Stimulated activated CD4-positive, alpha-beta T cell treated with anti-CD3 and anti-CD28 coated beads, TNF-alpha, amount 100 ng/mL, for 24 hours (primary cell): Measurements from ENCODE around the gene AKAP12.
"Not testable (repeated sequence)": the region's sequence is repeated elsewhere in the genome, so short reads cannot be mapped to it uniquely, and the experiment has no call there.

Experiments
- DNase-seq, 3 experiments: peaks; one replicate each; pipeline ENCODE4 v3.0.0-alpha.2; 2020; ENCODE audit warnings: low read depth in 3 of 3

AKAP12 gene

DNA sequence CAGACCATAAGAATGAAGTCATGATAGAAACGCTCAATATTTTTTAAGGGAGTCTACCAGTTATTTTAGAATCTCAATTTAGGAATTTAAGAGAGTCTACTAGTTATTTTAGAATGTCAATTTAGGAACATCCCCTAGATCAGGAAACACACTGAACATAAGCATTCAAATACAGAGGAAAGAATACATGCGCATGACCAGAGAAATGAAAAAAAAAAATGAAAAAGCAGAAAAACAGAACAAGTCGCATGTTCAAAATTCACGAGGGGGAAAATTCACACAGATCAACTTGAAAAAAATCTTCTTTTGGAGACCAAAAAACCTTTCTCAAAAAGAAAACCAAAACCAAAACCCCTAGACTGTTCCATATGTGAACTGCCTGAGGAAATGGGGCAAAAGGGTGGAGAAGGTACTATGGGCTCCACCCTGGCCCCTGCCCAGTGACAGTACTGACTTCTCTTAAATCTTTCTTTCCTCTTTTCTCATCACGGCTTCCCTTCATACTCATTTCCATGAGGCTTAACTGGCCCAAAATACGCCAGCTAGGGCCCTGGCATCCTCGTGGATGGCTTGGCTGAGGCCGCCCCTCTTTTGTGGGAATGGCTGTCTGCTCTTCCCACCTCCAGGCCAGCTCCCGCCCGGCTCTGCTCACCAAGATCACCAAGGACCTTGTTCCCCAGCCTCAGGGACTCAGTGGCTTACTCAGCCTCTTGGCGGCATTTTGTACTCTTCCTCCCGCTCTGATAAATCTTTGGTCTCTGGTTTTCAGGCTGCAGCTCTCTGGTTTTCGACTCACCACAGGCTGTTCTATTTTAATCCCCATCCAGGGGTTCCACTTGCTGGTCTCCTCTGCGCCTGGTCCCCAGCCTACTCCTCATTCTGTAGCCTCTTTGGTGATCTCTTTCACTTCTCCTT lies 140.4 kb downstream of the AKAP12 start:
- no peak for DNase-seq

DNA sequence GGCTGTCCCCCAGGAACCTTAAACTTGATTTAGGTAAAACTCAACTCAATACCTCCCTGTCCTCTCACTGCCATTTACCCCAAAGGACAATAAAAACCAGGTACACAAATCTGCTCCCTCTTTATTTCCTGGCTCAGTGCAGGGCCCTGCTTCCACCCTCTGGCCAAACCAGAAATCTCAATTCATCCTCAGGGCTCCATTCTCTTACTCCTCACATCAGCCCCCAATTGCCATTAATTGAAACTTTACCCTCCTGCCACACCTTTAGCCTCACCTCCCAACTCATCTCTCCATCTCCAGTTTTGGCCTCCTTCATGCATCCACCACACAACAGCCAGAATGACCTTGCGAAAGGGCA lies 141.1 kb downstream of the AKAP12 start:
- DNase-seq: no peak

DNA sequence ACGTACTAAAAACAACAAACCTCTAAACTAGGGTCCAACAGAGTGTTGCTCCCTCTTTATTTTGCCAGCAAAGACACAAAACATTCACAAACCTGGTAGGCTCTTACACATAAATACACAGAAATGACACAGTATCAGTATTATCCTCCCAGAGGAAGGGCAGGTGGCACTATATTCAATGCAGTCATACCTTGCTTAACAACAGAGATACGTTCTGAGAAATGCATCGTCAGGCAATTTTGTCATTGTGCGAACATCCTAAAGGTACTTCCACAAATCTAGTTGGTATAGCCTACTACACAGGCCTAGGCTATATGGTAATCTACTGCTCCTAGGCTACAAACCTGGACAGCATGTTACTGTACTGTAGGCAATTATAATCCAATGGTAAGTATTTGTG lies 142.0 kb downstream of the AKAP12 start:
- DNase-seq: no peak

DNA sequence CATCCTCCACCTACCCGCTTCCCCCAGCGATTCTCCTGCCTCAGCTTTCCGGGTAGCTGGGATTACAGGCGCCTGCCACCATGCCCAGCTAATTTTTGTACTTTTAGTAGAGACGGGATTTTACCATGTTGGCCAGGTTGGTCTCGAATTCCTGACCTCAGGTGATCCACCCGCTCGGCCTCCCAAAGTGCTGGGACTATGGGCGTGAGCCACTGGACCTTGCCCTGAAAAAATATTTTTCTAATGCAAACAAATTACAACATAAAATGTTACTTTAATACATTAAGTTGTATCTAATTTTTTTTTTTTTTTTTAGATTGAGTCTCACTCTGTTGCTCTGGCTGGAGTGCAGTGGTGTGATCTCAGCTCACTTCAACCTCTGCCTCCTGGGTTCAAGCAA lies 142.9 kb downstream of the AKAP12 start:
- DNase-seq: not testable (repeated sequence)

DNA sequence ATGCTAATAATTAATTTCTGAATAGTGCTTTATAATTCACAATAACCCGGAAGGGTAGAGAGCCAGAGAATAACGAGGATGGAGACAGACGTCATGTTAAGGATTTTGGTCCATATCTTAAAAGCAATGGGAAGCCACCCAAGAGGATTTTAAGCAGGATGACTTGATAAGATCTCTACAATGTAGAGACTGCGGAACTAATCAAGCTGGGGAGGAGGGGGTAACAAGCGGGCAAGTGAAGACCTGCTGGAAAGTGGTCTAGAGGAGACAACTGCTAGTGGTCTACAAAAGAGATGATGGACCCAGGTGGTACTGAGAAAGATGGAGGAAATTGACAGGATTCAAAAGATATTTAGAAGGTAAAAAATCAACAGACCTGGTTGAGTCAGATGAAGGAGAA lies 144.4 kb downstream of the AKAP12 start:
- DNase-seq: no peak

DNA sequence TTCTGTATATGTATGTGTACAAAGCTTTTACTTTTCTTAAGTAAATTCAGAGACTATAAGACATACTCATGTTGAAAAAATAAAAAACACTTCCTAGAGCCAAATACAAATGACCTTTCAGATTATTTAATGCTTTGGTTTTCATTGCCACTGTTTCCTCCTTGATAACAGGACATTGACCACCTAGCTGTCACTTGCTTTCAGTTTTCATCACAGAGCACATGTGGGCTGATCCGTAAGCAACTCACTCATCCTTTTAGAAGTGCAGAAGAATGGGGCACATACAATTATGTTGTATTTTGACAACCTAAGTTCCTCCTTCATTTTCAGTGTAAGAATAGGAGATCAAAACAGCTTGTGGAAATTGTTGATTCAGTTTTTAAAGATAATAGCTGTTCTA lies 145.4 kb downstream of the AKAP12 start:
- DNase-seq: no peak

DNA sequence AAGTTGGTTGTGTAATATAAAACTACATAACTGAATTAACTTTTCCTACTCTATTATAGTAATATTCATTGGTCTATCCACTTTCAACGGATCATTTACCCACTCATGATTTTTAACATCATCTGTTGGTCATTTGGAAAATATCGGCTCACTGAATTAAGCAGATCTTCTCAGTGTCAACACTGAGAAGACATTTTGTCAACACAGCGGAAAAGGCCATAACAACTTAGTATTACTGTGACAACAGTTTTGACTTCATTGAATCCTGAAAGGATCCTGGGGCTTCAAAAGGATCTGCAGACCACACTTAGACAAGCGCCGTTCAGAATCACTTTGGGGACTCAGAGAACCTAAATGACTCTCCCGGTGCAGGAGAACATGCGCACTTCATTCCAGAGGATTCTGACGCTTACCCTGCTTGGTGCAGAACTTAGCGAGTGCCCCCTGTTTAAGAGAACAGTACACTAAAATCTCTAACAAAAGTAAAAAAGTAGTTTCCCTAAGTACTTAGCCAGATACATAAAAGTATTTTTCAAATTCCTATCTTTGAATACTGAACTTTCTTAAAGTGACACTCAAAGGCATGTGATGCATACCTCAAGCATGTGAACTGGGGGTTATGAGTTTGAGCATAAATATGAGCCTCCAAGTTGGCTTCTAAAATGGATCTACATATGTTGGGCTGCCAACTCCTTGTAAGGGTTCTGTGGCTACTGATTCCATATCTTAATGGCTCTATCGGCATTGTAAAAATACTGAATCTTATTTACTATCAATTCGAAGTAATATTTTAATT lies 147.6 kb downstream of the AKAP12 start:
- DNase-seq: no peak

DNA sequence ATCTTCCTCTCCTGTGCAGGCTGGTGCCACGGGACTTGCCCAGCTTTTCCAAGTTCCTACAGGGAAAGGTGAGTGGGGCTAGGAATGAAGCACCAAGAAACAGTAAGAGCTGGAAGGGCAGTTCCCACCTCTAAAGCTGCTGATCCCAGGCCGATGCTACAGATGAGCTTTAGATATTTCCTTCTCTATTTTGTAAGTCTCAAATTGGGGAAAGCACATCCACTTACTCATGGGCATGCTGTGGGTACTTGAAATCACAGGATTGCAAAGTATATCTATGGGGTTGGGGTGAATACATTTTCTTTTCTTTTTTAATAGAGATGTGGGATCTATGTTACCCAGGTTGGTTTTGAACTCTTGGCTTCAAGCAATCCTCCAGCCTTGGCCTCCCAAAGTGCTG lies 148.5 kb downstream of the AKAP12 start:
- DNase-seq: no peak

DNA sequence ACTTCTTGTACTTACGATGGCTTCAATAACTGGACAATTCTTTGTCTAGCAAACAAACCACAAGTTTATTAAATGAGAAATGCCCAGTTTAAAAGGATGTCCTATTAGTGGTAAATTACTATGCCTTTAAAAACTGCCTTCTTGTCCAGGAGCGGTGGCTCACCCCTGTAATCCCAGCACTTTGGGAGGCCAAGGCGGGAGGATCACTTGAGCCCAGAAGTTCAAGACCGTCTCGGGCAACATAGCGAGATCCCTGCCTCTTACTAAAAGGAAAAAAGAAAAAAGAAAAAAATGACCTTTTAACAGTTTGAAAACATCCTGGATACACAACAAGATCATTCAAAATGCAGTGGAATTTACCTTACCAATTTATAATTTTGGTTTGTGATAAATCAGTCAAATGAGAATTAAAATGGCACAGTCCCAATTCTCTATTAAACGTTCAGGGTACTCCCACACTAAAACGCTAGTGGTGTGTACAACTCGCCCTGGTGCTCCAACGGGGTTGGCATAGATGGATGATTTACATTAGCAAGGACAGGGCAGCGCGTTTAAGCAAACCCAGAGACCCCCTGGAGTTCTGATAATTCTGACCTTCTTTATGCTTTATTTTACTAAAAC lies 149.3 kb downstream of the AKAP12 start:
- DNase-seq: no peak

DNA sequence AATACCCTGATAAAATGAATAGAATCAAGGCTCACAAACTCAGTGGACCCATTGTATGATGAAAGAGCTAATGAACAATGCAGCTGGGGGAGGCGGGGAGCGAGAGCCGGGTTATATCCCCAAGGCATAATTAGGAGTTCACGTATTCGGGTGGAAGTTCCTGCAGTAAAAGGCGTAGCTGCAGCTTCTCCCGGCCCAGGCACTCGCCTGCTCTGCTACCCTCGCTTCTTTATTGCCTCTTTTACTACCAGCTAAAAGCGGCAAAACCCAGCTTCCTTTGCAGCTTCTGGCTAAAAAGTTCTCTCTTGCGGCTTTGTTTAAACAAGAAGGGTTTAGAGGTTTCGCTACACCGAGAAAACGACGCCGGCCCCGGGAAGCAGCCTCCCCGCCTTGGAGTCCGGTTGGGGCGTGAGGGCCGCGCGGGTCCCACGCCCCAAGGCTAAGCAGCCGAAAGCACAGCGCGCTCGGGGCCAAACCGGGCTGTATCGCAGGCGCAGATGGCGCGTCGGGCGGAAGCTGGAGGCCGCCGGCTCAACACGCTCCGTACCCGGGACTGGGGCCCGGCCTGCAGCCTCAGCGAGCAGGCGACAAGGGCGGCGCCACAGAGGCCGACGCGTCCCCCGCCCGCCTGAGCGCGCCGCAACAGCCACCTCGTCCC lies 150.0 kb downstream of the AKAP12 start:
- DNase-seq: peak in 1 of 3 experiments; percentile 23

DNA sequence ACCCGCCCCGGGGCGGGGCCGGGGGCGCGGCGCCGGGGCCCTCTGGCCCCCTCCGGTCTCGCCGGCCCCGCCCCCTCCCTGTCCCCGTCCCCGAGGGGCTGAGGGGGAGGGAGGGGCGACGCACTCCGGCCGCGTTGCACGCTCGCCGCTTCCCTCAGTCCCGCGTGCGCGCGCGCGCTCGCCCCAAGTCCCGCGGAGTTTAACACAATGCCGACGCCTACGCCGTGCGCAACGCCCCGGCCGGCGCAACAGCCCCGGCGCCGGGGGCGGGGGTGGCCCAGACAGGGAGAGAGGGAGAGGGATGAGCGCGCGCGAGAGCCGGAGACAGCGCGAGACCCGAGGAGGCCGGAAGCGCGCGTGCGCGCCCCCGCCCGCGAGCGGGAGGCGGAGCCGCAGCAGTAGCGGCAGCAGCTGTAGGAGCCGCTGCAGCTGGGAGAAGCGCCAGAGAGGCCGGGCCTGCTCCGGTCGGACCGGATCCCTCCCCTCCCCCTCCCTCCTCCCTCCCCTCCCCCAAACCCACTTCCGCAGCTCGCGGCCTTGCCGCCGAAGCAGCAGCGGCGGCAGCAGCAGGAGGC lies 150.6 kb downstream of the AKAP12 start:
- peak; percentile 96 to 97 (median 97) for DNase-seq

DNA sequence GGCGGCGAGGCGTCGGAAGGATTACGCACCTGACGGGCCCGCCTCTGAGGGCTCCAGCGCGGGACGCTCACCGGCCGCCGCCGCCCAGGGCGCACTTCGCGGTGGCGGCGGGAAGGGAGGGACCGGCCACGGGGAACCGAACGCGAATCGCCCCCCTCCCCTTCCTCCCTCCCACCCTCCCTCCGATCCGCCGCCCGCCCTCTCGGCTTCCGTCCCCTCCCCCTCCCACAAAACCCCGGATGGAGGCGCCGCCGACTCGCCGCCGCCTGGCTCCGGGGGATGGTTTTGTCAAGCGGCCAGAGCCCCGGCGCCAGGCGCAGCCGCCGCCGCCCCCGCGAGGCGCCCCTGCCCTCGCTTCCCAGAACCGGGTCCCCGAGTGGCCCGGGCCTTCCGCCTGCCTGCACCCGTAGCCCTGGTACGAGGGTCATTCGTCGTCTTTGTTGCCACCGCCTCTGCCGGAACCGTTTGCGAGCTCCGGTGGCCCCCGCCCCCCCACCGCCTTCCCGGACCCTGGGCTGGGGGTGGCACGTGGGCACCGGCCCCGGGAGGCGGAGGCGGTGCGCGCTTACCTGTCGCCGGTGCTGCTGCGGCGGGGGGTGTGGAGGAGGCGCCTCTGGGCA lies 151.2 kb downstream of the AKAP12 start:
- DNase-seq: peak; percentile 66 to 74 (median 71)

DNA sequence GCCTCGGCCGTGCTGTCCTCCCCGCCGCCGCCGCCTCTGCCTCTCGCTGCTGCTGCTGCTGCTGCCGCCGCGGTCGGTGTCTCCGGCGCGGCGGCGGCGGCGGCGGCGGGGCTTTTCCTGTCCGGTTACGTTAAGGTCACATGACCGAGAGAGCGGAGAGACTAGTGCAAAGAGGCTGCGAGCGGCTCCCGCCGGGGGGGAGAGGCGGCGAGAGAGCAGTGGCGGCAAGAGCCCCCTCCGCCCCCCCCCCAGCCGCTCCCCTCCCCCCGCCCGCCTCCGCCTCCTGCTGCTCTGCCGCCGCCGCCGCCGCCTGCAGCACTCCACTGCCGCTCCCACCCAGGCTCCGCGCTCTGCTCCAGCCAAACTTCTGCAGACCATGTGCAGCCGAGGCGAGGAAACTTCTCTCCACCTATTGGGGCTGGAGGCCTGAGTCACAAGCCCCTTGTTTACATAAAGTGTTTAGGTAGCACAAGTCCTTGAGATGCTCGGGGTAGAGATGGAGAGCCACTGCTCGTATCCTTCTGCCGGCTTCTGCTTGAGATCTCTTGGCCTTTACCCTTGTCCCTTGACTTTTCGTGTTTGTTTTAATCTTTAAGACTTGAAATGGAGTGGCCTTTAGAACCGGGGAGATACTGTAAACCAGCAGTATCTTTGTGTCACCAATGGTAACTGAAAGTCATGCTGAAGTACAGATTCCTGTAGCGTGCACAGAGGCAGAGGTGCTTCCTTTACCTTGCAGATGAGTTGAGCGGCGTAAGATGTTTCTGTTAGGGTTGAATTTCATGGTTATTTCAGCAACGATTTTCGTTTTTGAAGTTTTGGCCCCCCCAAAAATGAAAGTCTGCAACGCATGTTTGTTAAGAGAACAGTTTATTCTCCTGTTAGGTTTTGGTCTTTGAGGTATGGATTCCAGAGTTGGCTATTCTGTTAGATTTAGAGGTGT lies 152.0 kb downstream of the AKAP12 start, which contains the start of gene ZBTB2:
Gene ZBTB2, minus strand, starts transcription at position 89 of the 943 bp plus-strand sequence. CDS start 17,922 bp downstream, outside the sequence.
- peak; percentile 40 to 59 (median 48) for DNase-seq

DNA sequence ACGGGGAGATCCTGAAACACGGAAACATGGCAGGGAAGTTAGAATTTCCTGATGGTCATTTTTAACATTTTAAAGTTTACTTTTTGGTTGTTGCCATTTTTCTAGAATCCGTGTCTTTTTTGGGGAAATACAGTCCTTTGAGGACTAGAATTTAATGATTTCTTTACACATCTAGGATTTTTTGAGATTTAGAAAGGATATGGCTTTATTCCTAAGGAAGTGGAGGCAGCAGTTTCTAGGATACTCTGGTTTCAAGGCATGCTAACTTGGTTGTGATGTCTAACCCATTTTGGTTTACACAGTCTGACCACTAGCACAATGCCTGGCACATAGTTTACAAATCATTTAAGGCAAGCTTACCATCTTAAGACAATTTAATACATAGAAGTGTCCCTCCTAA lies 152.7 kb downstream of the AKAP12 start:
- DNase-seq: no peak

DNA sequence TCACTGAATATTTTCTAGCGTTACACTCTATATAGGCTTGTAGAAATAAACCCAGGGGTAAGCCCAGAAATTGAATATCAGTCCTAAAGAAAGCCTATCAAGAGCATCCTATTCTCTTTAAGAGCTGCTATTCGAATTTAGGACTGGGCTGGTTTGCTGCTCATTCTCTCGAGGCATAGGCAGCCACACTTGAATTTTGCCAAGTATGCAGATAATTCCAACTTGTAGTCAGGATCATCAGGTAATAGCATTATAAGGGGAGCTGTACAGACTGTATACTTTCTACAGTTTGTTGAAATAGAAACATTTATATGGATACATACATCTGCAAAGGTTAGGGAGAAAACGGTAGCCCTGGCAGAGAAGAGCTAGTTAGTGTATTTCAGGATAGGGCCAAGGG lies 153.6 kb downstream of the AKAP12 start:
- DNase-seq: no peak

DNA sequence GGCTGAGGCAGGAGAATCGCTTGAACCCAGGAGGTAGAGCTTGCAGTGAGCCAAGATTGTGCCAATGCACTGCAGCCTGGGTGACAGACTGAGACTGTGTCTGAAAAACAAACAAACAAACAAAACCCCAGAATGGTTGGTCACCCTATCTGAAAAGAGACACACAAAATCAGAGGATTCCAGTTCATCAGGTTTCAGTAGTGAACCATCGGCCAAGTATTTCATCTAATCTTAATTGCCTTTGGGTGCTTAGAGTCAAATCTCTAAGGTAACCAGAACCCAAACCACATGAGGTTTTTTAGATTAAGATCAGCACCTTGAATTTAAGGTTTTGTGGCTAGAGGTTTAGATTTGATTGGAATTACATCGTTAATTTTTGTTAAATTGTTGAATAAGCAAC lies 159.9 kb downstream of the AKAP12 start:
- DNase-seq: no peak

DNA sequence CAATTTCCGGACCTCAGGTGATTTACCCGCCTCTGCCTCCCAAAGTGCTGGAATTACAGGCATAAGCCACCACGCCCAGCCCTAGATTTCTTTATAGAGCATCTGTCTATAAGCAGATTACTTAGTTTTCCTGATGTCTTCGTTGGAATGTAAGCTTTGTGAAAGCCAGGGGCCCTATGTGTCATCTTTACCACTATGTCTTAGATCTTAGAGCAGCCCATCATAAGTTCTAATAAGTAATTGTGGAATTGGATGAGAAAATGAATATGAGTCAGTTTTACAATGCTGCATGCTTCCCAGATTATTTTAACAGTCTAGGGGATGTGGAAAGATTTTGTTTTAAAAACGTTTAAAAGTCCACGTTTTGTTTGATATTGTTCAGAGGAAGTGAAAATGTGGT lies 160.7 kb downstream of the AKAP12 start:
- DNase-seq: no peak

DNA sequence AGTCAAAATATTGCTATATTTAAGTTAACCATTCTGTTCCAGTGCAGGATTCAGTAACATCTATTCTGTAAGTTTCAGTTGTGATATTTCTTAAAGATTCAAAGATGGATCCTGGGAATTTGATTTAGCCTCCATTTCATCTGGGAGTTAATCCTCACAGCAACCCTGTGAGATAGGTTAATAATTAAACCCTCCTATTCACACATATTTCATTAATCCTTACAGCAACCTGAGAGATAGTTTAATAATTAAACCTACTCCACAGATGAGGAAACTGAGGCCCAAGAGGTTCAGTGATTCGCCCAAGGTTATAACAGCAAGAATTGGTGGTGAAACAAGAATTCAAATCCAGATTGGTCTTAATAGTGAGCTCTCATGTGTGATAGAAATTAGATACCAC lies 162.5 kb downstream of the AKAP12 start:
- no peak for DNase-seq

DNA sequence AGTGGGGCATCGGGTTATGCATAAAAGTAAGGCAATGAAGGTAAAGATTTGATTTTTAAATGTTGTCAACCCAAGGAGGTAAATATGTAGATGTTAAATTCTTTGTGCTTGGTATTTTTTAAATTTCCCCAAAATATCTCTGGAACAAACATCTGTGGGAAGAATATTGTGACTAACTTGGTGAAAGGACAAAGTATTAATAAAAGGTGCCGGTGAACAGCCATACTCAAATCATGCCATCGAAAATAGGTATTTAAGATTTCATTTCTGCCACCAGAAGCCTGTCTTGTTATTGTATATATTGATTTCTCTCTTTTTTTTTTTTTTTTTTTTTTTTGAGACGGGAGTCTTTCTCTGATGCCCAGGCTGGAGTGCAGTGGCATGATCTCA lies 164.1 kb downstream of the AKAP12 start:
- DNase-seq: no peak
